Glutamatergic neuron (in vitro differentiated cells): ENCODE results near the gene ANKRD28. TPM values are rescaled to one million over a fixed set of nuclear protein-coding genes. Genes with fewer than 3 reads are reported as not detected.

ENCODE experiments used
- DNase-seq: peaks from one replicate; pipeline ENCODE4 v3.0.0; 2022
- H3K27ac Mint-ChIP-seq: one replicate; pipeline ENCODE4 v1.8.0; 2020; ENCODE audit warnings: mild to moderate bottlenecking, mixed read lengths, inconsistent platforms; ENCODE audit not compliant: unreplicated experiment
- H3K27me3 Mint-ChIP-seq: one replicate; pipeline ENCODE4 v1.8.0; 2020; ENCODE audit warnings: mild to moderate bottlenecking, moderate library complexity, mixed read lengths, inconsistent platforms; ENCODE audit not compliant: unreplicated experiment
- H3K36me3 Mint-ChIP-seq: one replicate; pipeline ENCODE4 v1.8.0; 2020; ENCODE audit warnings: mild to moderate bottlenecking, mixed read lengths, inconsistent platforms; ENCODE audit not compliant: unreplicated experiment
- H3K4me1 Mint-ChIP-seq: one replicate; pipeline ENCODE4 v1.8.0; 2020; ENCODE audit warnings: mild to moderate bottlenecking, low read depth, mixed read lengths, inconsistent platforms; ENCODE audit not compliant: unreplicated experiment
- H3K4me3 Mint-ChIP-seq: one replicate; pipeline ENCODE4 v1.8.0; 2020; ENCODE audit warnings: mild to moderate bottlenecking, mixed read lengths, inconsistent platforms; ENCODE audit not compliant: unreplicated experiment
- H3K9me3 Mint-ChIP-seq: one replicate; pipeline ENCODE4 v1.8.0; 2020; ENCODE audit warnings: mild to moderate bottlenecking, moderate library complexity, mixed read lengths, inconsistent platforms; ENCODE audit not compliant: unreplicated experiment
- total RNA-seq: library from RNA; stranded (reverse); fragmentation: NEBNext Ultra II Directional; extraction: Animal tissue kit (Norgen Biotek cat#: 25700); gene quantifications from one replicate; pipeline ENCODE4 v1.2.1, GENCODE V29; 2021; ENCODE audit not compliant: unreplicated experiment
- TF ChIP-seq, protein P1 (sequence below): fragments of 200-600 bp; sonication (generic); IDR thresholded peaks from one replicate; pipeline ENCODE4 v1.5.0; 2021; ENCODE audit not compliant: partially characterized antibody, unreplicated experiment

ANKRD28 gene
- total RNA-seq, 1 donor from 2014 or later = 84.3 TPM

DNA sequence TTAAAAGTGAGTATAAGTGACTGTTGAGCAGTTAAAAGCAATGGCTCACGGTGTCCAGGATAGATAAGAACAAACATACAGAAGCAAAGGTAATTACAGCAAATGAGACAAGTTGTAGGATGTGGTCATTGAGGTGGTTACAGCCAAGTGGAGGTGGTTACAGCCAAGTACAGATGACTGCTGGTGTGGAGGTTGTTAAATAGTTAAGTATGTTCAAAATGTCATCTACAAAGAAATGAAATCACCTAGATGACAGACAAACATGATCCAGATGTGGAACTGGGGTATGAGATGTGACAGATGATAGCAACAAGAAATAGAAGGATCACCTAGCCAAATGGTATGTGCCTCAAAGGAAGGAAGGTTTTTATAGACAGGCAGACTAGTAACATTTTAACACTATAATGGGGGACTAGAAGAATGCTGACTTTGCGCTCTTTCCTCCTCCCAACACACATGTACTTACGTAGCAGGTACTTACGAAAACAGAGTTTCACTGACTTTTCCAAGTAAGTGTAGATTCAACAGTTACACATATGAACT, 6.8 kb upstream of the ANKRD28 start:
- Mint-ChIP-seq H3K9me3 (no peaks in the 10 kb centered on the region), H3K36me3 (no peaks in the 10 kb centered on the region), H3K4me1 (peaks cover 2% of the 10 kb centered on the region), H3K27me3 (no peaks in the 10 kb centered on the region), H3K27ac (no peak overlapping the region), H3K4me3 (no peak overlapping the region)
- no peak for DNase-seq
- TF ChIP-seq, protein P1, sequence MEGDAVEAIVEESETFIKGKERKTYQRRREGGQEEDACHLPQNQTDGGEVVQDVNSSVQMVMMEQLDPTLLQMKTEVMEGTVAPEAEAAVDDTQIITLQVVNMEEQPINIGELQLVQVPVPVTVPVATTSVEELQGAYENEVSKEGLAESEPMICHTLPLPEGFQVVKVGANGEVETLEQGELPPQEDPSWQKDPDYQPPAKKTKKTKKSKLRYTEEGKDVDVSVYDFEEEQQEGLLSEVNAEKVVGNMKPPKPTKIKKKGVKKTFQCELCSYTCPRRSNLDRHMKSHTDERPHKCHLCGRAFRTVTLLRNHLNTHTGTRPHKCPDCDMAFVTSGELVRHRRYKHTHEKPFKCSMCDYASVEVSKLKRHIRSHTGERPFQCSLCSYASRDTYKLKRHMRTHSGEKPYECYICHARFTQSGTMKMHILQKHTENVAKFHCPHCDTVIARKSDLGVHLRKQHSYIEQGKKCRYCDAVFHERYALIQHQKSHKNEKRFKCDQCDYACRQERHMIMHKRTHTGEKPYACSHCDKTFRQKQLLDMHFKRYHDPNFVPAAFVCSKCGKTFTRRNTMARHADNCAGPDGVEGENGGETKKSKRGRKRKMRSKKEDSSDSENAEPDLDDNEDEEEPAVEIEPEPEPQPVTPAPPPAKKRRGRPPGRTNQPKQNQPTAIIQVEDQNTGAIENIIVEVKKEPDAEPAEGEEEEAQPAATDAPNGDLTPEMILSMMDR = no peak

DNA sequence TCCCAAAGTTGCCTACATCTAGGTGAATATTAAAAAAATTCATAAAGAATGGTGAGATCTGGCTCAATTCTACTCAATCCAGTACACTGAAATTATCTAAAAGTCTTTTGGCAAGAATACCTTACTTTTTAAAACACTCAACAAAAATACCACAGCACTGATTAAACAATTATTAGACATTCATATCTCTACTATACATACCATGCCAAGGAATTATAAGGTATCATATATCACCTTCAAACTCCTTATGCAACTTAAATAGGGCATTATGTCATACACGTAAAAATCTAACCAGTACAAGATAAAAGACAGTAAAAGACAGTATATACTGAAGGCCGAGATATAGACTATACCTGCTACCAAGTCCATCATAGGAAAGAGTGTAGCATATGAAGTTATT, 6.1 kb upstream of the ANKRD28 start:
- H3K9me3 Mint-ChIP-seq = no peaks in the 10 kb centered on the region
- H3K27ac Mint-ChIP-seq = no peak overlapping the region
- H3K4me1 Mint-ChIP-seq = peaks cover 2% of the 10 kb centered on the region

DNA sequence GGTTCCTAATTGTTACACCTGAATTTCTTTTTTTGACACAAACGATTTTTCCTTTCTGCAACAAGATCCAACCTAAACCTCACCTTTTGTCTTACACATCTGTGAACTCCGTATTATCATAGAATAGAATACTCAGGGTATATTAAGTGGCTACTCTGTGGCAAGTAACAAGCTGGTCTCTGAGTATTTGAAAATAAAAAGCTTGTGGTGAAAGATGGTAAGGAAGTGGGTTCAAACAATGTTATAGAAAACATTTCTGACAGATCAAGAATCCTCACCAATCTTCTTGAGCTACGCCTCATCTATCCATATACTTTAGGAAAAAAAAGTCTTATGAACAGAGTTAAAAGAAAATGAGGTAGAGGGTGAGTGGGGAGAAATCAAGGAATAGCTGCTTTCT, 3.5 kb upstream of the ANKRD28 start:
- H3K4me1 Mint-ChIP-seq = peaks cover 17% of the 10 kb centered on the region
- H3K36me3 Mint-ChIP-seq = no peaks in the 10 kb centered on the region
- no peak for DNase-seq
- TF ChIP-seq, protein P1 = no peak
- no peaks in the 10 kb centered on the region for H3K27me3 Mint-ChIP-seq
- H3K9me3 Mint-ChIP-seq = no peaks in the 10 kb centered on the region
- H3K27ac Mint-ChIP-seq = no peak overlapping the region
- H3K4me3 Mint-ChIP-seq = no peak overlapping the region

More for the DNA sequence above, 6.1 kb upstream of the ANKRD28 start:
- DNase-seq = no peak
- no peaks in the 10 kb centered on the region for H3K36me3 Mint-ChIP-seq
- H3K4me3 Mint-ChIP-seq = no peak overlapping the region
- no peaks in the 10 kb centered on the region for H3K27me3 Mint-ChIP-seq
- TF ChIP-seq, protein P1 = no peak

DNA sequence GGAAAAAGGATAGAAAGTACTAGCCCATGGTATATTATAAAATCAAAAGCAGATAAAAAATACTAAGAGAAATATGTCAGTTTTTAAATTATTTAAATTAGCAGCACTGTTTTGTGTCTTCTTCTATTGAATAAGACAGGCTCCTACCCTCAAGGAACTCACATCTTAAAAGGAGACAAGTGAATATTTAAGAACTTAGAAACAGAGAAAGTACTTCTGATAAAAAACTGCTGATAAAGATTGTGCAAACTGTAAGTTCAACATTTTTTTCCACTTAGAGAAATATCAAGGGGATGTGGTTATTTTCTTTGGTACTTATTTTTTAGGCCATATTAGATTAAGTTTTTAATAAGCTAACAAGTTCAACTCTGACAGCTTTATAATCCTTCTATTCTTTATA, 3.0 kb upstream of the ANKRD28 start:
- no peaks in the 10 kb centered on the region for H3K27me3 Mint-ChIP-seq
- H3K4me3 Mint-ChIP-seq = no peak overlapping the region
- H3K27ac Mint-ChIP-seq = no peak overlapping the region
- no peaks in the 10 kb centered on the region for H3K9me3 Mint-ChIP-seq
- DNase-seq = no peak
- peaks cover 18% of the 10 kb centered on the region for H3K4me1 Mint-ChIP-seq
- TF ChIP-seq, protein P1 = no peak
- no peaks in the 10 kb centered on the region for H3K36me3 Mint-ChIP-seq

DNA sequence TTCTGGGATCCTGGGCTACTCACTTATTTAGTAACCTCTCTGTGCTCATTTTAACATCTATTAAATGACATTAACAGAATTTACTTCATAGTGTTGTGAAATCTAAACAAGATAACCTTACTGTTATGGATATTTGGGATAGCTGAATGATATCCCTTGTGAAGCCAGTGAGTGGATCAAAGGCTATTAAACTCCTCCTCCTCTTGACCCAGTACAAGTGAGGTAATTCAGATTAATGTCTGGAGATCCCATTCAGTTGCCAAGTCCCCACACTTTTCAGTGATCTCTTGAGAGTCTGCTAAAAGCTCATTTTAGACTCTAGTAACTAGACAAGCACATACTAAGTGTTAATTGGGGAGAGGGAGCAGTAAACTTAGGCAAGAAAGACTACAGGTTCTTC, 2.5 kb upstream of the ANKRD28 start:
- Mint-ChIP-seq H3K4me3 (no peak overlapping the region), H3K4me1 (peaks cover 18% of the 10 kb centered on the region), H3K27ac (no peak overlapping the region), H3K9me3 (no peaks in the 10 kb centered on the region), H3K27me3 (no peaks in the 10 kb centered on the region), H3K36me3 (no peaks in the 10 kb centered on the region)
- DNase-seq = no peak
- TF ChIP-seq, protein P1 = no peak
